HCT116 (cell line): Measurements from ENCODE around the gene OCA2.

Experiments used
- CEBPB ChIP-seq: IDR thresholded peaks from 2 replicates; pipeline ENCODE4 v1.6.1; 2012; ENCODE audit warnings: low read depth
- CTCF ChIP-seq, 3 experiments: fragments of 200-600 bp in 1 of 3; sonication (generic) in 1 of 3; IDR thresholded peaks in 2 of 3; conservative IDR thresholded peaks in 1 of 3; 2 replicates each; pipeline ENCODE4 v1.5.1; 2012 to 2017; ENCODE audit warnings: low read depth in 2 of 3, low read length in 2 of 3, antibody characterized with exemption in 1 of 3, borderline replicate concordance in 1 of 3, control low read depth in 1 of 3, mild to moderate bottlenecking in 1 of 3, mixed read lengths in 1 of 3, mixed run types in 1 of 3, moderate library complexity in 1 of 3; ENCODE audit not compliant: insufficient read depth in 1 of 3
- JUND ChIP-seq: IDR thresholded peaks from 2 replicates; pipeline ENCODE4 v1.6.1; 2012
- MAX ChIP-seq: IDR thresholded peaks from 2 replicates; pipeline ENCODE4 v1.6.1; 2012
- POLR2A ChIP-seq: IDR thresholded peaks from 2 replicates; pipeline ENCODE4 v1.7.0; 2011; ENCODE audit warnings: borderline replicate concordance; ENCODE audit not compliant: insufficient read depth, insufficient read length; ENCODE audit errors: extremely low read depth
- POLR2AphosphoS5 ChIP-seq: IDR thresholded peaks from 2 replicates; pipeline ENCODE4 v1.6.1; 2011; ENCODE audit warnings: mild to moderate bottlenecking, low read depth, low read length, moderate library complexity
- RAD21 ChIP-seq: IDR thresholded peaks from 2 replicates; pipeline ENCODE4 v1.6.1; 2012; ENCODE audit warnings: low read depth, mild to moderate bottlenecking
- SP1 ChIP-seq: IDR thresholded peaks from 2 replicates; pipeline ENCODE4 v1.6.1; 2012; ENCODE audit warnings: low read depth
- YY1 ChIP-seq: IDR thresholded peaks from 2 replicates; pipeline ENCODE4 v1.6.1; 2011; ENCODE audit warnings: low read length, low read depth, moderate library complexity, mild to moderate bottlenecking; ENCODE audit not compliant: insufficient replicate concordance; ENCODE audit errors: extremely low read depth

- TF ChIP-seq CTCF (IDR thresholded peaks at IDR 0.05 in 2 of 3, conservative IDR thresholded peaks at IDR 0.05 in 1 of 3; ENCODE audit: borderline replicate concordance in 1 of 3, insufficient read depth in 1 of 3, low read depth in 2 of 3, low read length in 2 of 3): no peak
- no peak for TF ChIP-seq POLR2AphosphoS5
- no peak for TF ChIP-seq JUND
- no peak for TF ChIP-seq YY1
- no peak for TF ChIP-seq MAX
- no peak for TF ChIP-seq CEBPB
- no peak for TF ChIP-seq RAD21
- no peak for TF ChIP-seq SP1
- no peak for TF ChIP-seq POLR2A
Observed at GRCh38 chr15:27813139-27813538, 286.0 kb downstream of the OCA2 start.
